ENCODE results near the gene WDR45B. TPM values are rescaled to one million over a fixed set of nuclear protein-coding genes. Genes with fewer than 3 reads are reported as not detected.

The WDR45B gene
- total RNA-seq, 2 donors from 2014 or later = 50.0 to 55.7 TPM

GRCh38 chr17:82687871-82688270 lies 39.6 kb upstream of the WDR45B start:
- H3K9me3 ChIP-seq = no peaks in the 10 kb centered on the region
- no peak overlapping the region for H3K4me3 ChIP-seq
- no peaks in the 10 kb centered on the region for H3K27me3 ChIP-seq (replicated peaks; ENCODE audit: insufficient read depth)
- no peaks in the 10 kb centered on the region for H3K4me1 ChIP-seq (ENCODE audit: control insufficient read depth in 1 of 2, low read depth in 2 of 2)
- no peak for ATAC-seq (ENCODE audit: insufficient number of reproducible peaks, low FRiP score, low read depth)
- no peak overlapping the region for H3K27ac ChIP-seq
- no peaks in the 10 kb centered on the region for H3K36me3 ChIP-seq
- DNase-seq (ENCODE audit: low spot score) = no peak
- TF ChIP-seq CTCF (IDR thresholded peaks at IDR 0.05) = no peak

- H3K27me3 ChIP-seq (replicated peaks; ENCODE audit: insufficient read depth) = no peaks in the 10 kb centered on the region
- no peak for TF ChIP-seq CTCF (IDR thresholded peaks at IDR 0.05)
- DNase-seq (ENCODE audit: low spot score) (no peak), ATAC-seq (ENCODE audit: insufficient number of reproducible peaks, low FRiP score, low read depth) (no peak)
- no peaks in the 10 kb centered on the region for H3K4me1 ChIP-seq (ENCODE audit: control insufficient read depth in 1 of 2, low read depth in 2 of 2)
- no peaks in the 10 kb centered on the region for H3K9me3 ChIP-seq
- no peak overlapping the region for H3K4me3 ChIP-seq
- no peak overlapping the region for H3K27ac ChIP-seq
- H3K36me3 ChIP-seq = no peaks in the 10 kb centered on the region
These were observed 39.2 kb upstream of the WDR45B start for GRCh38 chr17:82687375-82687861.

- no peak for DNase-seq (ENCODE audit: low spot score)
These were observed 38.4 kb upstream of the WDR45B start for GRCh38 chr17:82686366-82687324.

GRCh38 chr17:82685291-82685690 lies 37.0 kb upstream of the WDR45B start:
- no peak for TF ChIP-seq CTCF (IDR thresholded peaks at IDR 0.05)
- DNase-seq (ENCODE audit: low spot score) (no peak), ATAC-seq (ENCODE audit: insufficient number of reproducible peaks, low FRiP score, low read depth) (no peak)
- H3K27ac ChIP-seq = no peak overlapping the region
- no peaks in the 10 kb centered on the region for H3K36me3 ChIP-seq
- H3K4me3 ChIP-seq = no peak overlapping the region
- H3K4me1 ChIP-seq (ENCODE audit: control insufficient read depth in 1 of 2, low read depth in 2 of 2) = no peaks in the 10 kb centered on the region
- peaks cover 3% of the 10 kb centered on the region for H3K9me3 ChIP-seq
- no peaks in the 10 kb centered on the region for H3K27me3 ChIP-seq (replicated peaks; ENCODE audit: insufficient read depth)

More at GRCh38 chr17:82686366-82687324, 38.4 kb upstream of the WDR45B start:
- H3K9me3 ChIP-seq = no peaks in the 10 kb centered on the region
- no peaks in the 10 kb centered on the region for H3K27me3 ChIP-seq (replicated peaks; ENCODE audit: insufficient read depth)
- H3K36me3 ChIP-seq = no peaks in the 10 kb centered on the region
- ATAC-seq (ENCODE audit: insufficient number of reproducible peaks, low FRiP score, low read depth) = no peak
- H3K4me3 ChIP-seq = no peak overlapping the region
- no peak overlapping the region for H3K27ac ChIP-seq
- no peak for TF ChIP-seq CTCF (IDR thresholded peaks at IDR 0.05)
- no peaks in the 10 kb centered on the region for H3K4me1 ChIP-seq (ENCODE audit: control insufficient read depth in 1 of 2, low read depth in 2 of 2)

GRCh38 chr17:82684228-82684841 lies 36.1 kb upstream of the WDR45B start:
- Histone ChIP-seq H3K27me3 (replicated peaks; ENCODE audit: insufficient read depth) (no peaks in the 10 kb centered on the region), H3K27ac (no peak overlapping the region), H3K4me1 (ENCODE audit: control insufficient read depth in 1 of 2, low read depth in 2 of 2) (no peaks in the 10 kb centered on the region), H3K36me3 (no peaks in the 10 kb centered on the region), H3K4me3 (no peak overlapping the region), H3K9me3 (peaks cover 3% of the 10 kb centered on the region)
- no peak for ATAC-seq (ENCODE audit: insufficient number of reproducible peaks, low FRiP score, low read depth)
- TF ChIP-seq CTCF (IDR thresholded peaks at IDR 0.05) = no peak
- no peak for DNase-seq (ENCODE audit: low spot score)
